GM12892 (cell line): ENCODE data around the gene PELO.

Experiments used
- DNase-seq: peaks from one replicate; pipeline ENCODE4 v3.0.0; 2011; ENCODE audit not compliant: insufficient read length
- FAIRE-seq: peaks from 2 replicates; lab custom pipeline; 2011; peaks lifted over from hg19 to GRCh38; lab: Jason Lieb, UNC
- POLR2A ChIP-seq: IDR thresholded peaks from 2 replicates; pipeline ENCODE4 v1.6.1; 2011; ENCODE audit warnings: low read depth, low read length, control low read depth
- POLR2AphosphoS5 ChIP-seq: IDR thresholded peaks from 2 replicates; pipeline ENCODE4 v1.6.1; 2011; ENCODE audit warnings: low read depth, low read length, control low read depth
- TAF1 ChIP-seq: IDR thresholded peaks from 2 replicates; pipeline ENCODE4 v1.6.1; 2011; ENCODE audit warnings: low read depth, mild to moderate bottlenecking, control low read depth, low read length, borderline replicate concordance

PELO gene

DNA sequence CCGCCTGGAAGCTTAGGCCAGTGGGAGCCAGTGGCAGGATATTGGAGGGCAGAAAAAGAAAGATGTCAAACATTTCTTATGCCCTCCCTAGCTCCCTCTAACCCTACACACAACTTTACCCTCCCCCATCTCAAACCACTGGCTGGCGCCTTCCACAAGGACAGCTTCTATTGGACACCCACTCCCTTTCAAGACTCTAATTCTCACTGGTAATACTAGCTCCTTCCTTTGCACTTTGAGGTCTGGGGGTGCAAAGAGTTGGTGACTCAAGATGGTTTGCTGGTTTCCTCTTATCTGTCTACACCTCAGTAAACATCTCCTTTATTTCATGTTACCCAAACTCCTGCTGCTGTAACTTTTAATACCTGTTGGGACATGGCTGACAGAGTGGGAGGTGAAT, 11.6 kb upstream of the PELO start:
- FAIRE-seq, result no peak
- no peak for DNase-seq
- TF ChIP-seq POLR2AphosphoS5 (no peak), TAF1 (no peak), POLR2A (no peak)

DNA sequence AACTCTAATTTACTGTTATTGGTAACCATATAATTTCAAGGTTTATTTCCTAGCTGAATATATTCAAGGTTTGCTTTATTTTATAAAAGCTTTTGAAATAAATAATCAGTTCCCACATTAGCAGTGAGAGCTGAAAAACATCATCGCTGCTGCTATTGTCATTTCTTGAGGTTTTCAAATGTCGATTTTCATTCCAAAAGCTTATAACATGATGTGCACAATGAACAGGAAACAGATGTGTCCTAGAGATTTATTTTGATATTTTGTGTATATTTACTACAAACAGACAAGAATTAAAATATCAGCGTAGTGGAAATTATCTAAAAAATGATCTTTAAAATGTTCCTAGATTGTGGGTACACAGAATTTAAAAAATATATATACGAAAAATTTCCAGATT, 10.5 kb upstream of the PELO start:
- DNase-seq, result no peak
- TF ChIP-seq POLR2A, result no peak
- no peak for FAIRE-seq

DNA sequence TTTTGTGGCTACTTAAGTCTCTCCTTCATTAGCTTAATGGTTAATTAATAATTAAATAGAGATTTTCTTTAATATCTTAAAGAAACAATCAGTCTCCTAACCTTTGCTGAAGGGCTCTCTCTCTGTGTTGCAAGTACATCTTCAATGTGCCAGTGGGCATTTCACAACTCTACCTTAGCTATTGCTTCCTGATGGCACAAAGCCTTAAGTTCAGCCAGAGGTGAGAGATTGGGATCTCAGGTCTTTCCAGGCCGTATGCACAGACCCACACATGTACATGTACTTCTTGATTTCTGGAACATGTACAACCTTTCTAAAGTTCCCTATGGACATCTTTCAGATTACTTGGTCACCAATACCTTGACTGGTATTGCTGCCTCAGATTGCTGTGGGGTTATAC, 8.9 kb upstream of the PELO start:
- FAIRE-seq, result no peak
- no peak for TF ChIP-seq POLR2A
- TF ChIP-seq POLR2AphosphoS5, result no peak
- TF ChIP-seq TAF1, result no peak
- no peak for DNase-seq

DNA sequence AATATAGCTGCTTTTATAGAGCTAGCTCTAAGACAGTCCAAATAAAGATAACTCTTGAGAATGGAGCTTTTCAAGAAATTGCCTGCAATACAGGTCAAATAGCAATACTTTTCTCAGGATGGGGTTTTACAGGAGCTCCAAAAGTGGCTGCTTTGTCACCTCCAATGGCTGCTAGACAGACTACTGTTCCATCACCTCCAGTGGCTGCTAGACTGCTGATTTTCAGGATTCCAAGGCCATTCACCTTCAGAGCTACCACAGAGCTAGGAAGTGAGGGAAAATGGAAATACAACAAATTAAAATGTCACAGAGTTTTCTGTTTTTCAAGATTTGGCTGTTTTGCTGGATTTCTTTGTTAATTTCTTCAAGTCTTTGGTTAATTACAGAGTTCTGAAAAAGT, 8.5 kb upstream of the PELO start:
- DNase-seq, result no peak
- no peak for FAIRE-seq
- TF ChIP-seq POLR2AphosphoS5 (no peak), TAF1 (no peak), POLR2A (no peak)

DNA sequence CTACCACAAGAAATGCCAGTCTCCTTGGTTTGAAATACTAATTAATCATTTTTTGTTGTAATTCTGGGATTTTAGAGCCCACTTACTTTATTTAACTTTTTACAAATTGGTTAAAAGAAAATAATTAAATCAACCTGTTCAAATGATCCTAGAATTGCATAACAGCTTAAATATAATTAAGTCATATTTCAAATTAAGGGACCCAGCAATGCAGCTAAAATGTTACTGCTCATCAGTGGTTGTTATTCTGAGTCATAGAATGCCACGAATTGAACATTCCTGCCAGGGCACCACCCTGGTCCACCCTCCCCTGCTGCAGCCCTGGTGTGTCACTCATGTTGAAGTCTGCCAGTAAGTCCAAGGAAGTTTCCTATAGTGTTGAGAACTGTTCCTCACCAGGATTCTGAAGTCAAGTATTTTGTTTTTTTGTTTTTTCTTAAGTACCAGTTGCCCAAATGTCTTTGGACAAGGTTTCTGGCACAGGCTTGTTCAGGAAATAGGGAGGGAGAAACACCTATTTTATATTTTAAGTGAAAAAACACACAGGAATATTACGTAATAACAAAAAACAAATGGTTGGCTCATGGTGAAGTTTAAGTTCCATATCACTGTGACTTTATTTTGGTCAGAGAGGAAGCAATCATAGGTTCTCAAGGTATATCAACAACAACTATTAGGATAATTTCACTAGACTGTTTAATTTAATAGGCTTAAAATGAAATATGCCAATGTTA, 4.3 kb upstream of the PELO start:
- DNase-seq, result no peak
- no peak for FAIRE-seq

DNA sequence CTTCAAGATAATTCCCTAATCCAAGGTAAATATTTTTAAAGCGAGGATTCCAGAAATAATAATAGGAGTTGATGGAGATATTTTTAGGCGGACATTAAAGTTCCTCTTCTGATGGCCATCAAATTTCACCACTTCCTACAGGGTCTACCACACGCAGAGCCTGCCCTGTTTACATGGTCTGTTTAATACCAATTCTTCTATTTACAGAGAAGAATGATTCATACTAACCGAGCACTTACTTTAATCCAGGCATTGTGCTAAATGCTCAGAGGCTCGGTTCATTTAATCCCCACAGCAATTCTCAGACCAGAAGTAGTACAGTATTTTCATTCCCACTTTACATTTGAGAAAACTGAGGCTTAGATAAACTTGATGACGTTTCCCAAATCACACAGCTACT, 3.0 kb upstream of the PELO start:
- no peak for TF ChIP-seq TAF1
- TF ChIP-seq POLR2AphosphoS5, result no peak
- TF ChIP-seq POLR2A, result no peak
- no peak for FAIRE-seq
- no peak for DNase-seq

More for the DNA sequence above, 4.3 kb upstream of the PELO start:
- TF ChIP-seq POLR2AphosphoS5, result no peak
- no peak for TF ChIP-seq TAF1
- TF ChIP-seq POLR2A, result no peak

DNA sequence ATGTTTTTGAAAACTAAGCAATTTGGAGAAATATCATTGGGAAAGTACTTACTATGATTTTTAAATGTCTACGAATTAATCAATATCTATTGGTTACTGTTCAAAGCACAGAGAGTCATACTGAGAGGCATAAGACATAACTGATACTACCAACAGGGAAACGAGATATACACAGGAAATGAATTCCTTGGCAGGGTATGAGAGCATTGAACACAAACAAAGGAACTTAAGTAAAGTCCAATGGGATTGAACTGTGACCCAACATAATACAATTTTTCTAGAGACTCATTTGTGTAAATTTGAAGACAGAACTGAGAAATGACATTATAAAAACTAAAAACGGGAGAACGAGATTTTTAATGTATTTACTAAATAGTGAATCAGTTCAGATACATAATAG, 1.3 kb upstream of the PELO start:
- TF ChIP-seq TAF1 (no peak), POLR2A (no peak), POLR2AphosphoS5 (no peak)
- DNase-seq (no peak), FAIRE-seq (no peak)

DNA sequence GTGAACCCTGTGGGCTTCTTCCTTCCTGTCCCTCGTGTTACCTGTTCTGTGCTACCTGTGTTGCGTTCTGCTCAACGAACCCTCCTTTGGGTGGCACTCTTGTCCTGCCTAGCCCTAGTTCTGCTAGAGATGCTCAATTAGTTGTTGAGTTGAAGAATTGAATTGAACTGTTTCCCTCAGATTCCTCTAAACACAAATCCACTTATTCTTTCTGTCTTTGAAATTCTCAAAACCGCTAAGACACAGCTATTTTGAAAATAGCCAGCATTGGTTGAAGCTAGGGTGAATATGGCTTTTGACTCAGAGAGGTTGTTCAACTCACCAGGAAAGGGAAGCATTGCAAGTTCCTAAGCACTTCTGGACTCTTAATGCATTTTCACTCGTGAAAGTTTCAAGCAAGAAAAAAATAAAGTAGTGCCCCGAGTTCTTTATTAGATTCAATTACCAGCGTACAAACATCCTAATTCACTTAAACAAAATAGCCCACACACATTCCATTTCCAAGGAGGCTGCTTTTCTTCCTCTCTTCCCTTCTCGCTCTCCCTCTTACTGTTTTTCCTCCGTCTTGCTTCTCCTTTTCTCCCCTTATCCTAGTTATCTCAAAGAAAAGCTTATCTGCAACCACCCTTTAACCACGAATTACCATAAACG, 642 bp upstream of the PELO start:
- no peak for TF ChIP-seq POLR2A
- no peak for TF ChIP-seq TAF1
- TF ChIP-seq POLR2AphosphoS5, result no peak
- DNase-seq, result no peak
- FAIRE-seq, result no peak

DNA sequence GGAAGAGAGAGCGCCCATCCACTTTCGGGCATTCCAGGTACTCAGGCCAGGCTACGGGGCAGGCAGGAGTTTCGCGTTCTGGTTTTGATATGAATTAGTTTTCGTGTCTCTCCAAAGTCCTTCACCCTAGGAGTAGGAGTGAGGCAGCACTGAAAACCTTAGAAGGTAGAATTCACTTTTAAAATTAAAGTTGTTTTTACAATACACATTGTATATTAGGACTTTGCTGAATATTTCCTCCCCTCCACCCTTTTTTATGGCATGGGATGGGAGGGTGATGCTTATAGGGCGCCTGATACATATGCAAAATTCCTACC, 747 bp downstream of the PELO start:
- no peak for FAIRE-seq
- TF ChIP-seq POLR2AphosphoS5, result no peak
- no peak for TF ChIP-seq POLR2A
- no peak for TF ChIP-seq TAF1
- no peak for DNase-seq

DNA sequence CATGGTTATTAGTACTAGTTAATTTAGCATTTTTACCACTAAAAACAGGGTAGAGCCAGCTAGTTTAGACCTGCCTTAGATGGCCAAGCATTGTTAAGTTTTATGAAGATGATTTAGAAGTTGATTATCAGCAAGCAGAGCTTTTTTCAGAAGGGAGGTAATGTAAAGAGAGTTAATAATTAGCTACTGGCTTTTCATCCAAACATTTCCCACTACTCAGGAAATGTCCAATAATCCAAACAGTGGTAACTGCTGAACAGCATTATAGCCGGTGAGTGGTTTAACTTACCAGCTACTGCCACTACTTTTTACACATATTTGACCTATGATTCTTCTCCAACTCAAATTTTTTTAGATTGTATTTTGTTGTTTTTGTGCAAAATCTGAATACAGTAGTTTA, 1.7 kb downstream of the PELO start:
- TF ChIP-seq TAF1, result no peak
- TF ChIP-seq POLR2AphosphoS5, result no peak
- FAIRE-seq (no peak), DNase-seq (no peak)

DNA sequence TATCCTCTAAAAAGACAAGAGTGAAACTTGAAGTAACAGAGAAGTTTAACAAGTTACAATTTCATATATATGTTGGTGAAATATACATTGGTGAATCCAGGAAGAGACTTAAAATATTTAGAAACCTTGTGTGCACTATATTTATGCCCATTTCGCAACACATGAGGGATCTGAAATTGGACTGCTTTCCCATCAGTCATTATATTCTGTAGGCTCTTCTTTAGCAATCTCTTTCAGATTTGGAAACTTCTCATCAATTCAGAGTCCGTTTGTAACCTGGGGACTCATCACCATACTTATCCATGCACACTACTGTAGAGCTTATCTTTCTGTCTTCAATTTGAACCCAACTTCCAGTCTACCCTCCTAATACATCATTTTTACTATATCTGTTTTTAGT, 2.1 kb downstream of the PELO start:
- DNase-seq (no peak), FAIRE-seq (no peak)
- TF ChIP-seq TAF1 (no peak), POLR2A (no peak), POLR2AphosphoS5 (no peak)

DNA sequence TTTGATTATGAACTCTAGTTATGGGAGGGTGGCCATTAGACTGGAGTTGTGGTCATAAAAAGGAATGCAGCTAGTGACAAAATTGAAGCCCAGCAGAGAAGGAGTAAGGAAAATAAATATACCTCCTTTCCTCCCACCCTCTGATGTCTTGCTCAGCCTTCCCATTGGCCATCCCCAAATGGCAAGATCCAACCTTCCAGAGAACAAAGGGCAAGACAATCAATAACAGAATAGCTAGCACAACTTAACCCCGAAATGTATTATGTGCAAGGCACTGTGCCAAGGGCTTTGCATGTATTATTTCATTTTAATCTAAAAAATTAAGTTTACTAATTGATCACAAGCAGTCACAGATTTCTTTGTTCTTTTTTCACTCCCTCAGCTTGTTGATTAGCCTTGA, 3.6 kb downstream of the PELO start:
- FAIRE-seq (no peak), DNase-seq (no peak)
- TF ChIP-seq POLR2AphosphoS5 (no peak), POLR2A (no peak), TAF1 (no peak)
